GM23338 (cell line): ENCODE results near the gene CCDC50. TPM values are rescaled to one million over a fixed set of nuclear protein-coding genes. Genes with fewer than 3 reads are reported as not detected.

Experiments
- ATAC-seq: fragments of 200-7000 bp; cut with Tn5 transposase; 3 replicates; pipeline ENCODE4 v1.9.1; 2020
- DNase-seq: peaks from one replicate; pipeline ENCODE4 v3.0.0-alpha.2; 2015; ENCODE audit warnings: low spot score
- H2AFZ ChIP-seq: fragments of 200-600 bp; sonication (generic); 2 replicates; pipeline ENCODE4 v1.8.0; 2016; ENCODE audit warnings: antibody characterized with exemption, mild to moderate bottlenecking, moderate library complexity
- H3F3A ChIP-seq: fragments of 200-600 bp; sonication (generic); replicated peaks from 2 replicates; pipeline ENCODE4 v1.8.0; 2017; ENCODE audit warnings: antibody characterized with exemption, mixed run types, low read depth
- H3K27ac ChIP-seq: fragments of 200-600 bp; sonication (generic); 2 replicates; pipeline ENCODE4 v1.6.1; 2016; ENCODE audit warnings: low read depth
- H3K27me3 ChIP-seq: fragments of 200-600 bp; sonication (generic); 2 replicates; pipeline ENCODE4 v1.8.0; 2016; ENCODE audit warnings: mild to moderate bottlenecking, mixed run types, moderate library complexity; ENCODE audit not compliant: insufficient read depth
- H3K36me3 ChIP-seq: fragments of 200-600 bp; sonication (generic); 2 replicates; pipeline ENCODE4 v1.8.0; 2016; ENCODE audit warnings: mild to moderate bottlenecking; ENCODE audit not compliant: insufficient read depth
- H3K4me1 ChIP-seq: fragments of 200-600 bp; sonication (generic); 2 replicates; pipeline ENCODE4 v1.8.0; 2016; ENCODE audit warnings: mild to moderate bottlenecking, moderate library complexity; ENCODE audit not compliant: insufficient read depth
- H3K4me2 ChIP-seq: fragments of 200-600 bp; sonication (generic); 2 replicates; pipeline ENCODE4 v1.7.1; 2017; ENCODE audit warnings: mixed run types
- H3K4me3 ChIP-seq: fragments of 200-600 bp; sonication (generic); 2 replicates; pipeline ENCODE4 v1.6.1; 2016; ENCODE audit warnings: mixed run types
- H3K79me2 ChIP-seq: fragments of 200-600 bp; sonication (generic); replicated peaks from 2 replicates; pipeline ENCODE4 v1.8.0; 2017; ENCODE audit warnings: mild to moderate bottlenecking; ENCODE audit not compliant: insufficient read depth
- H3K9me2 ChIP-seq: fragments of 200-600 bp; sonication (generic); 2 replicates; pipeline ENCODE4 v1.8.0; 2017; ENCODE audit not compliant: insufficient read depth
- H4K20me1 ChIP-seq: fragments of 200-600 bp; sonication (generic); replicated peaks from 2 replicates; pipeline ENCODE4 v1.8.0; 2017; ENCODE audit warnings: mild to moderate bottlenecking; ENCODE audit not compliant: insufficient read depth
- H3K27ac Mint-ChIP-seq: 2 replicates; pipeline ENCODE4 v1.8.0; 2020; ENCODE audit warnings: inconsistent platforms, mild to moderate bottlenecking, moderate library complexity, mixed read lengths
- H3K27me3 Mint-ChIP-seq: 3 replicates; pipeline ENCODE4 v1.8.0; 2022; ENCODE audit warnings: low read depth, mild to moderate bottlenecking, moderate library complexity, mixed read lengths, inconsistent platforms; ENCODE audit not compliant: insufficient read depth, poor library complexity
- H3K36me3 Mint-ChIP-seq: 3 replicates; pipeline ENCODE4 v1.8.0; 2021; ENCODE audit warnings: low read depth, mild to moderate bottlenecking, inconsistent platforms, moderate library complexity, mixed read lengths
- H3K4me1 Mint-ChIP-seq: 3 replicates; pipeline ENCODE4 v1.8.0; 2020; ENCODE audit warnings: mild to moderate bottlenecking, inconsistent platforms, mixed read lengths
- H3K4me3 Mint-ChIP-seq: 3 replicates; pipeline ENCODE4 v1.8.0; 2021; ENCODE audit warnings: moderate library complexity, mild to moderate bottlenecking, inconsistent platforms, mixed read lengths
- H3K9me3 Mint-ChIP-seq: 3 replicates; pipeline ENCODE4 v1.8.0; 2020; ENCODE audit warnings: moderate library complexity, mild to moderate bottlenecking, inconsistent platforms, mixed read lengths
- CREB1 ChIP-seq: fragments of 250-450 bp; sonication (Bioruptor Pico); IDR thresholded peaks from 2 replicates; pipeline ENCODE4 v1.5.0; 2020; ENCODE audit warnings: low read depth, mild to moderate bottlenecking, moderate library complexity
- POLR2AphosphoS5 ChIP-seq: IDR thresholded peaks from 2 replicates; pipeline ENCODE4 v1.6.1; 2016; ENCODE audit warnings: antibody characterized with exemption, low read depth
- polyA plus RNA-seq: library from polyadenylated mRNA; unstranded; fragments of >200 nt; fragmentation: Nextera tagmentation; extraction: Ambion mirVana; gene quantifications from 2 replicates; pipeline ENCODE4 v1.2.1, GENCODE V29; 2016
- total RNA-seq: library from RNA; depleted of rRNA; stranded (reverse); fragments of >200 nt; shearing (Covaris generic); gene quantifications from 2 replicates; pipeline ENCODE4 v1.2.3, GENCODE V29; 2014
- TF ChIP-seq, protein P1 (sequence below): IDR thresholded peaks from one replicate; pipeline ENCODE4 v1.6.1; 2018; ENCODE audit warnings: antibody characterized with exemption; ENCODE audit not compliant: unreplicated experiment
- TF ChIP-seq, protein P2 (sequence below): fragments of 250-450 bp; sonication (Bioruptor Pico); IDR thresholded peaks from 2 replicates; pipeline ENCODE4 v1.5.0; 2020; ENCODE audit warnings: mild to moderate bottlenecking, moderate library complexity

CCDC50 gene
- total and polyA plus RNA-seq, 2 experiments from 2014 or later = 22.4 to 25.4 TPM

DNA sequence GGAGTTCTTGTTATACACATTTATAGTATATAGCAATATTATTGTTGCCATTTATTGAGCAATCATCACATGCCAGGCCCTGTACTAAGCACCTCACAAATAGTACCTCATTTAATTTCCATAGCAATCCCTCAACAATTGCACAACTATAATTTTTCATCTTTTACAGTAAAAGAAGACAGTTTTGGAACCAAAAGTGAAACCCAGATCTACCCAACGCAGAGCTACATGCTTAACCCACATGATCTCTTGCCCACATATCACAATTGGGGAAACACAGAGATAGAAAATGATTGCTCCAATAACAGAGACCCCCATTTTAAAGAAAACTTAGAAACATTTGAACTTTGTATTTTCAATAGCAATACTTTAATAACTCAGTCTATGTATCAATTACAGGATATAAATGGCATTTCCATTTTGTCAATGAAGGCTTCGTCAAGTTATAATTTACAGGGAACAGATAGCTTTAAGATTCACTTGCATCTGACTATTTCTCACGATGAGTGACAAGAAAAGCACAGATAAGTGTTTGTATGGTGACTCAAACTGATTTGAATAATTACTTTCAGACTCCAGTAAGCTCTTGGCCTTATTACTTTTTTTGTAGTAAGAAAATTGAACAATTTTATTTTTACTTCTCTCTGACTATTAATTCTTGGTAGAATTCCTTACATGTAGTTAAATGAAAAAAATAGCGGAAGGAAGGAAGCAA, 38.7 kb upstream of the CCDC50 start (continued):
- TF ChIP-seq, protein P1, sequence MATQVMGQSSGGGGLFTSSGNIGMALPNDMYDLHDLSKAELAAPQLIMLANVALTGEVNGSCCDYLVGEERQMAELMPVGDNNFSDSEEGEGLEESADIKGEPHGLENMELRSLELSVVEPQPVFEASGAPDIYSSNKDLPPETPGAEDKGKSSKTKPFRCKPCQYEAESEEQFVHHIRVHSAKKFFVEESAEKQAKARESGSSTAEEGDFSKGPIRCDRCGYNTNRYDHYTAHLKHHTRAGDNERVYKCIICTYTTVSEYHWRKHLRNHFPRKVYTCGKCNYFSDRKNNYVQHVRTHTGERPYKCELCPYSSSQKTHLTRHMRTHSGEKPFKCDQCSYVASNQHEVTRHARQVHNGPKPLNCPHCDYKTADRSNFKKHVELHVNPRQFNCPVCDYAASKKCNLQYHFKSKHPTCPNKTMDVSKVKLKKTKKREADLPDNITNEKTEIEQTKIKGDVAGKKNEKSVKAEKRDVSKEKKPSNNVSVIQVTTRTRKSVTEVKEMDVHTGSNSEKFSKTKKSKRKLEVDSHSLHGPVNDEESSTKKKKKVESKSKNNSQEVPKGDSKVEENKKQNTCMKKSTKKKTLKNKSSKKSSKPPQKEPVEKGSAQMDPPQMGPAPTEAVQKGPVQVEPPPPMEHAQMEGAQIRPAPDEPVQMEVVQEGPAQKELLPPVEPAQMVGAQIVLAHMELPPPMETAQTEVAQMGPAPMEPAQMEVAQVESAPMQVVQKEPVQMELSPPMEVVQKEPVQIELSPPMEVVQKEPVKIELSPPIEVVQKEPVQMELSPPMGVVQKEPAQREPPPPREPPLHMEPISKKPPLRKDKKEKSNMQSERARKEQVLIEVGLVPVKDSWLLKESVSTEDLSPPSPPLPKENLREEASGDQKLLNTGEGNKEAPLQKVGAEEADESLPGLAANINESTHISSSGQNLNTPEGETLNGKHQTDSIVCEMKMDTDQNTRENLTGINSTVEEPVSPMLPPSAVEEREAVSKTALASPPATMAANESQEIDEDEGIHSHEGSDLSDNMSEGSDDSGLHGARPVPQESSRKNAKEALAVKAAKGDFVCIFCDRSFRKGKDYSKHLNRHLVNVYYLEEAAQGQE = no peak

DNA sequence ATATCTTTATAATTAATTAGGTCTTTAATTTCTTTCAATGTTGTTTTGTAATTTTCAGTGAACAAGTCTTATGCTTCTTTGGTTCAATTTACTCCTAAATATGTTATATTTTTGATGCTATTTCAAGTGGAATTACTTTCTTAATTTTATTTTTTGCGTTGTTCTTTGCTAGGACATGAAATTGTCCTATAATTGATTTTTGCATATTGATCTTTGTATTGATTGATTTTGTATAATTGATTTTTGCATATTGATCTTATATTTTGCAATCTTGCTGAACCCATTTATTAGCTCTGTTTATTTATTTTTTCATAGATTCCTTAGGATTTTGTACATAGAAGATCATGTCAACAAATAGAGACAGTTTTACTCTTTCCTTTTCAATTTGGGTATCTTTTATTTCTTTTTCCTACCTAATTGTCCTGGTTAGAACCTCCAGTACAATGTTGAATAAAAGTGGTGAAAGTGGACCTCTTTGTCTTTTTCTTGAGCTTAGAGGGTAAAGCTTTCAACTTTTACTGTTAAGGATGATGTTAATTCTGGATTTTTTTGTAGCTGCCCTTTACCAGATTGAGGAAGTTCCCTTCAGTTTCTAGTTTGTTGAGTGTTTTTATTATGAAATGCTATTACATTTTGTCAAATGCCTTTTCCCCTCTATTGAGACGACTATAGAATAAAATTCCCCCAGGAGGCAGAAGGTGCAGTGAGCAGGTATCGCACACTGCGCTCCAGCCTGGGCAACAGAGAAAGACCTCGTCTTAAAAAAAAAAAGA, 36.8 kb upstream of the CCDC50 start:
- no peaks in the 10 kb centered on the region for H3K79me2 ChIP-seq
- DNase-seq = no peak
- no peaks in the 10 kb centered on the region for H3F3A ChIP-seq
- Mint-ChIP-seq H3K4me1 (no peaks in the 10 kb centered on the region), H3K9me3 (no peaks in the 10 kb centered on the region), H3K27me3 (peaks cover 2% of the 10 kb centered on the region), H3K4me3 (no peak overlapping the region), H3K36me3 (no peaks in the 10 kb centered on the region), H3K27ac (no peak overlapping the region)
- no peak overlapping the region for H2AFZ ChIP-seq
- ATAC-seq = no peak
- TF ChIP-seq, protein P2, sequence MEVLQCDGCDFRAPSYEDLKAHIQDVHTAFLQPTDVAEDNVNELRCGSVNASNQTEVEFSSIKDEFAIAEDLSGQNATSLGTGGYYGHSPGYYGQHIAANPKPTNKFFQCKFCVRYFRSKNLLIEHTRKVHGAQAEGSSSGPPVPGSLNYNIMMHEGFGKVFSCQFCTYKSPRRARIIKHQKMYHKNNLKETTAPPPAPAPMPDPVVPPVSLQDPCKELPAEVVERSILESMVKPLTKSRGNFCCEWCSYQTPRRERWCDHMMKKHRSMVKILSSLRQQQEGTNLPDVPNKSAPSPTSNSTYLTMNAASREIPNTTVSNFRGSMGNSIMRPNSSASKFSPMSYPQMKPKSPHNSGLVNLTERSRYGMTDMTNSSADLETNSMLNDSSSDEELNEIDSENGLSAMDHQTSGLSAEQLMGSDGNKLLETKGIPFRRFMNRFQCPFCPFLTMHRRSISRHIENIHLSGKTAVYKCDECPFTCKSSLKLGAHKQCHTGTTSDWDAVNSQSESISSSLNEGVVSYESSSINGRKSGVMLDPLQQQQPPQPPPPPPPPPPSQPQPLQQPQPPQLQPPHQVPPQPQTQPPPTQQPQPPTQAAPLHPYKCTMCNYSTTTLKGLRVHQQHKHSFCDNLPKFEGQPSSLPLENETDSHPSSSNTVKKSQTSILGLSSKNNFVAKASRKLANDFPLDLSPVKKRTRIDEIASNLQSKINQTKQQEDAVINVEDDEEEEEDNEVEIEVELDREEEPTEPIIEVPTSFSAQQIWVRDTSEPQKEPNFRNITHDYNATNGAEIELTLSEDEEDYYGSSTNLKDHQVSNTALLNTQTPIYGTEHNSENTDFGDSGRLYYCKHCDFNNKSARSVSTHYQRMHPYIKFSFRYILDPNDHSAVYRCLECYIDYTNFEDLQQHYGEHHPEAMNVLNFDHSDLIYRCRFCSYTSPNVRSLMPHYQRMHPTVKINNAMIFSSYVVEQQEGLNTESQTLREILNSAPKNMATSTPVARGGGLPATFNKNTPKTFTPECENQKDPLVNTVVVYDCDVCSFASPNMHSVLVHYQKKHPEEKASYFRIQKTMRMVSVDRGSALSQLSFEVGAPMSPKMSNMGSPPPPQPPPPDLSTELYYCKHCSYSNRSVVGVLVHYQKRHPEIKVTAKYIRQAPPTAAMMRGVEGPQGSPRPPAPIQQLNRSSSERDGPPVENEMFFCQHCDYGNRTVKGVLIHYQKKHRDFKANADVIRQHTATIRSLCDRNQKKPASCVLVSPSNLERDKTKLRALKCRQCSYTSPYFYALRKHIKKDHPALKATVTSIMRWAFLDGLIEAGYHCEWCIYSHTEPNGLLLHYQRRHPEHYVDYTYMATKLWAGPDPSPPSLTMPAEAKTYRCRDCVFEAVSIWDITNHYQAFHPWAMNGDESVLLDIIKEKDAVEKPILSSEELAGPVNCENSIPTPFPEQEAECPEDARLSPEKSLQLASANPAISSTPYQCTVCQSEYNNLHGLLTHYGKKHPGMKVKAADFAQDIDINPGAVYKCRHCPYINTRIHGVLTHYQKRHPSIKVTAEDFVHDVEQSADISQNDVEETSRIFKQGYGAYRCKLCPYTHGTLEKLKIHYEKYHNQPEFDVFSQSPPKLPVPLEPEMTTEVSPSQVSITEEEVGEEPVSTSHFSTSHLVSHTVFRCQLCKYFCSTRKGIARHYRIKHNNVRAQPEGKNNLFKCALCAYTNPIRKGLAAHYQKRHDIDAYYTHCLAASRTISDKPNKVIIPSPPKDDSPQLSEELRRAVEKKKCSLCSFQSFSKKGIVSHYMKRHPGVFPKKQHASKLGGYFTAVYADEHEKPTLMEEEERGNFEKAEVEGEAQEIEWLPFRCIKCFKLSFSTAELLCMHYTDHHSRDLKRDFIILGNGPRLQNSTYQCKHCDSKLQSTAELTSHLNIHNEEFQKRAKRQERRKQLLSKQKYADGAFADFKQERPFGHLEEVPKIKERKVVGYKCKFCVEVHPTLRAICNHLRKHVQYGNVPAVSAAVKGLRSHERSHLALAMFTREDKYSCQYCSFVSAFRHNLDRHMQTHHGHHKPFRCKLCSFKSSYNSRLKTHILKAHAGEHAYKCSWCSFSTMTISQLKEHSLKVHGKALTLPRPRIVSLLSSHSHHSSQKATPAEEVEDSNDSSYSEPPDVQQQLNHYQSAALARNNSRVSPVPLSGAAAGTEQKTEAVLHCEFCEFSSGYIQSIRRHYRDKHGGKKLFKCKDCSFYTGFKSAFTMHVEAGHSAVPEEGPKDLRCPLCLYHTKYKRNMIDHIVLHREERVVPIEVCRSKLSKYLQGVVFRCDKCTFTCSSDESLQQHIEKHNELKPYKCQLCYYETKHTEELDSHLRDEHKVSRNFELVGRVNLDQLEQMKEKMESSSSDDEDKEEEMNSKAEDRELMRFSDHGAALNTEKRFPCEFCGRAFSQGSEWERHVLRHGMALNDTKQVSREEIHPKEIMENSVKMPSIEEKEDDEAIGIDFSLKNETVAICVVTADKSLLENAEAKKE (CRISPR knock-in tag) = no peak
- TF ChIP-seq CREB1 (CRISPR knock-in tag) = no peak
- no peak for TF ChIP-seq POLR2AphosphoS5
- H3K36me3 ChIP-seq = no peaks in the 10 kb centered on the region
- H4K20me1 ChIP-seq = no peaks in the 10 kb centered on the region
- no peak overlapping the region for H3K4me3 ChIP-seq
- H3K27me3 ChIP-seq = no peaks in the 10 kb centered on the region
- H3K4me2 ChIP-seq = no peak overlapping the region
- H3K27ac ChIP-seq = no peak overlapping the region
- no peaks in the 10 kb centered on the region for H3K4me1 ChIP-seq
- no peaks in the 10 kb centered on the region for H3K9me2 ChIP-seq
